HCT116 (cell line): ENCODE data around the gene OSTM1. TPM values are rescaled to one million over a fixed set of nuclear protein-coding genes. Genes with fewer than 3 reads are reported as not detected.

Experiments
- ATAC-seq: fragments of 200-7000 bp; cut with Tn5 transposase; 2 replicates; pipeline ENCODE4 v1.9.1; 2020; ENCODE audit warnings: mild to moderate bottlenecking, moderate library complexity
- BruUV-seq: library from RNA; stranded (reverse); fragments of 400-500 nt; replicated peaks from 2 replicates; lab custom pipeline; 2021; lab: Mats Ljungman, UMichigan
- CTCF ChIA-PET: fragments of 300-600 bp; sonication (Branson Sonifier 250); formaldehyde crosslinking; loops from one replicate; lab custom pipeline; 2021; ENCODE audit warnings: antibody characterized with exemption; lab: Charles Lee
- POLR2A ChIA-PET: fragments of 300-600, 350-600 bp; sonication (Branson Sonifier 250); formaldehyde crosslinking; loops from one replicate; lab custom pipeline; 2021; ENCODE audit warnings: antibody characterized with exemption; lab: Charles Lee
- RAD21 ChIA-PET, 2 experiments: fragments of 300-600 bp; sonication (Branson Sonifier 250); formaldehyde crosslinking; loops; one replicate each; lab custom pipeline; 2023; ENCODE audit warnings: low total read pairs in 2 of 2; ENCODE audit not compliant: uncharacterized antibody in 2 of 2, unreplicated experiment in 2 of 2, low non-redundant PET in 1 of 2; lab: Charles Lee
- DNase-seq: peaks from one replicate; pipeline ENCODE4 v3.0.0-alpha.2; 2010; ENCODE audit warnings: low read depth, low spot score
- H2AFZ ChIP-seq: fragments of 200-600 bp; shearing (Covaris generic), sonication (generic); 2 replicates; pipeline ENCODE4 v1.6.1; 2017; ENCODE audit warnings: low read depth, mixed run types, mixed read lengths, antibody characterized with exemption, low read length; ENCODE audit not compliant: poor library complexity, severe bottlenecking
- H3K27ac ChIP-seq: 2 replicates; pipeline ENCODE4 v1.5.1; 2012; ENCODE audit warnings: low read depth, low read length
- H3K27me3 ChIP-seq: fragments of 200-600 bp; sonication (generic); 2 replicates; pipeline ENCODE4 v1.6.1; 2016; ENCODE audit warnings: mixed run types, low read length, mixed read lengths; ENCODE audit not compliant: insufficient read depth
- H3K36me3 ChIP-seq, 2 experiments: fragments of 200-500 bp in 1 of 2; fragments of 200-600 bp in 1 of 2; sonication (Bioruptor generic) in 1 of 2; sonication (generic) in 1 of 2; 2 replicates each; pipeline versions ENCODE4 v1.5.1 to v1.6.1; 2014 to 2016; ENCODE audit warnings: low read length in 2 of 2, inconsistent platforms in 1 of 2, mixed read lengths in 1 of 2, mixed run types in 1 of 2; ENCODE audit not compliant: insufficient read depth in 2 of 2, control insufficient read depth in 1 of 2
- H3K4me1 ChIP-seq, 2 experiments: fragments of 200-600 bp in 1 of 2; sonication (generic) in 1 of 2; 2 replicates each; pipeline versions ENCODE4 v1.5.1 to v1.6.1; 2012 to 2017; ENCODE audit warnings: low read length in 2 of 2, inconsistent platforms in 1 of 2, mild to moderate bottlenecking in 1 of 2, mixed read lengths in 1 of 2, mixed run types in 1 of 2, moderate library complexity in 1 of 2; ENCODE audit not compliant: insufficient read depth in 2 of 2, control insufficient read depth in 1 of 2
- H3K4me2 ChIP-seq: fragments of 200-600 bp; sonication (generic); 2 replicates; pipeline ENCODE4 v1.6.1; 2017; ENCODE audit warnings: mixed run types, low read length, mixed read lengths
- H3K4me3 ChIP-seq, 2 experiments: fragments of 200-600 bp in 1 of 2; sonication (generic) in 1 of 2; replicated peaks in 1 of 2; 2 replicates each; pipeline ENCODE4 v1.5.1; 2011 to 2016; ENCODE audit warnings: low read length in 2 of 2, control low read depth in 1 of 2, low read depth in 1 of 2, mild to moderate bottlenecking in 1 of 2, mixed read lengths in 1 of 2, mixed run types in 1 of 2
- H3K79me2 ChIP-seq: fragments of 200-600 bp; sonication (generic); 2 replicates; pipeline ENCODE4 v1.6.1; 2017; ENCODE audit warnings: mild to moderate bottlenecking, mixed run types, low read length, moderate library complexity, mixed read lengths; ENCODE audit not compliant: insufficient read depth
- H3K9ac ChIP-seq: fragments of 200-600 bp; sonication (generic); 2 replicates; pipeline ENCODE4 v1.6.1; 2016; ENCODE audit warnings: low read length, mixed read lengths
- H3K9me2 ChIP-seq: fragments of 200-600 bp; sonication (generic), shearing (Covaris generic); 2 replicates; pipeline ENCODE4 v1.6.1; 2017; ENCODE audit warnings: mixed run types, mild to moderate bottlenecking, moderate library complexity; ENCODE audit not compliant: insufficient read depth
- H3K9me3 ChIP-seq, 2 experiments: fragments of 200-500 bp in 1 of 2; fragments of 200-600 bp in 1 of 2; sonication (Bioruptor generic) in 1 of 2; sonication (generic) in 1 of 2; 2 replicates each; pipeline ENCODE4 v1.6.1; 2014 to 2017; ENCODE audit warnings: low read length in 2 of 2, mixed read lengths in 2 of 2, inconsistent platforms in 1 of 2, low read depth in 1 of 2, mild to moderate bottlenecking in 1 of 2, mixed run types in 1 of 2, moderate library complexity in 1 of 2; ENCODE audit not compliant: control insufficient read depth in 1 of 2, insufficient read depth in 1 of 2
- H4K20me1 ChIP-seq: fragments of 200-600 bp; sonication (generic), shearing (Covaris generic); 2 replicates; pipeline ENCODE4 v1.6.1; 2017; ENCODE audit warnings: mixed run types, mild to moderate bottlenecking, moderate library complexity; ENCODE audit not compliant: insufficient read depth
- ATF3 ChIP-seq: IDR thresholded peaks from 2 replicates; pipeline ENCODE4 v1.6.1; 2012
- CBX3 ChIP-seq: IDR thresholded peaks from 2 replicates; pipeline ENCODE4 v1.6.1; 2012; ENCODE audit warnings: low read depth
- CEBPB ChIP-seq: IDR thresholded peaks from 2 replicates; pipeline ENCODE4 v1.6.1; 2012; ENCODE audit warnings: low read depth
- EZH2phosphoT487 ChIP-seq: fragments of 200-600 bp; IDR thresholded peaks from 2 replicates; pipeline ENCODE4 v1.6.1; 2018; ENCODE audit warnings: antibody characterized with exemption, borderline replicate concordance
- FOSL1 ChIP-seq: IDR thresholded peaks from 2 replicates; pipeline ENCODE4 v1.6.1; 2012; ENCODE audit warnings: low read depth
- JUND ChIP-seq: IDR thresholded peaks from 2 replicates; pipeline ENCODE4 v1.6.1; 2012
- POLR2A ChIP-seq: IDR thresholded peaks from 2 replicates; pipeline ENCODE4 v1.7.0; 2011; ENCODE audit warnings: borderline replicate concordance; ENCODE audit not compliant: insufficient read depth, insufficient read length; ENCODE audit errors: extremely low read depth
- POLR2AphosphoS5 ChIP-seq: IDR thresholded peaks from 2 replicates; pipeline ENCODE4 v1.6.1; 2011; ENCODE audit warnings: mild to moderate bottlenecking, low read depth, low read length, moderate library complexity
- RAD21 ChIP-seq: IDR thresholded peaks from 2 replicates; pipeline ENCODE4 v1.6.1; 2012; ENCODE audit warnings: low read depth, mild to moderate bottlenecking
- SIN3A ChIP-seq: IDR thresholded peaks from 2 replicates; pipeline ENCODE4 v1.6.1; 2012; ENCODE audit warnings: low read depth
- SRF ChIP-seq: IDR thresholded peaks from 2 replicates; pipeline ENCODE4 v1.6.1; 2012; ENCODE audit warnings: low read depth
- YY1 ChIP-seq: IDR thresholded peaks from 2 replicates; pipeline ENCODE4 v1.6.1; 2011; ENCODE audit warnings: low read length, low read depth, moderate library complexity, mild to moderate bottlenecking; ENCODE audit not compliant: insufficient replicate concordance; ENCODE audit errors: extremely low read depth
- intact Hi-C: fragments of 100-400 bp; cut with micrococcal nuclease; formaldehyde crosslinking; loops from 2 replicates; pipeline ENCODE4 v1.10.0; 2022
- total RNA-seq: library from RNA; stranded (reverse); gene quantifications from one replicate; pipeline ENCODE4 v1.2.1, GENCODE V29; 2021; ENCODE audit not compliant: unreplicated experiment
- TF ChIP-seq, protein P1 (sequence below), 3 experiments: fragments of 200-600 bp in 1 of 3; sonication (generic) in 1 of 3; IDR thresholded peaks in 2 of 3; conservative IDR thresholded peaks in 1 of 3; 2 replicates each; pipeline ENCODE4 v1.5.1; 2012 to 2017; ENCODE audit warnings: low read depth in 2 of 3, low read length in 2 of 3, antibody characterized with exemption in 1 of 3, borderline replicate concordance in 1 of 3, control low read depth in 1 of 3, mild to moderate bottlenecking in 1 of 3, mixed read lengths in 1 of 3, mixed run types in 1 of 3, moderate library complexity in 1 of 3; ENCODE audit not compliant: insufficient read depth in 1 of 3

OSTM1 gene
- total RNA-seq, 1 experiment from 2014 or later, result 11.2 TPM

DNA sequence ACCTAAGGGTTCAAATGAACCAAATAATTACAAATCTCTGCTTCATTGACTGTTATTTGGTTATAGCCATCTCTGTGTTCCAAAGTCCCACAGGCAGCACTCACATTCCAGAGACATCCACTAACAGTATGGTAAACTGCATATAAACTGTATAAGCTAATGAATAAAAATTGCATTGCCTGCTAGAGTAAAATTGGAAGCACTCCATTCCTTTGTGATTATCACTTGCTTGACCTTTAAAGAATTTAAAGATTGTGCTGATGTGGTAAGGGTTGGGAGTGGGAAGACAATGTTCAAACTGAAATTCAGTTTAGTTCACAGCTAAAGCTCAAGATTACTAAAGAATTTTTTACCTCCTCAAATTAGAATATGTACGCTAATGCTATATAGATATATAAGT lies 31.0 kb upstream of the OSTM1 start:
- Histone ChIP-seq H3K9me2 (no peaks in the 10 kb centered on the region), H3K27me3 (no peaks in the 10 kb centered on the region), H3K9ac (no peak overlapping the region), H3K27ac (no peak overlapping the region), H3K36me3 (no peaks in the 10 kb centered on the region), H3K79me2 (no peaks in the 10 kb centered on the region), H3K9me3 (no peaks in the 10 kb centered on the region), H3K4me3 (no peak overlapping the region), H3K4me1 (peaks cover 0 to 5% of the 10 kb centered on the region in 2 experiments; a peak in 2 of 4 replicates), H4K20me1 (no peaks in the 10 kb centered on the region), H2AFZ (no peak overlapping the region), H3K4me2 (no peak overlapping the region)
- ATAC-seq (no peak), DNase-seq (no peak)
- ChIA-PET CTCF (interaction anchor here (1.0 kb wide), 1 partner anchor 386 kb away, joined by 4 read pairs; no protein-coding TSS in a partner anchor), RAD21 (no interaction called here), POLR2A (no interaction called here)
- BruUV-seq, result no TSS peak
- no peak for TF ChIP-seq YY1
- TF ChIP-seq RAD21, result no peak
- TF ChIP-seq EZH2phosphoT487, result no peak
- no peak for TF ChIP-seq ATF3
- TF ChIP-seq SIN3A, result no peak
- TF ChIP-seq POLR2A, result no peak
- no peak for TF ChIP-seq SRF
- no peak for TF ChIP-seq FOSL1
- TF ChIP-seq CBX3, result no peak
- no peak for TF ChIP-seq JUND
- TF ChIP-seq CEBPB, result no peak
- no peak for TF ChIP-seq POLR2AphosphoS5
- TF ChIP-seq, protein P1, sequence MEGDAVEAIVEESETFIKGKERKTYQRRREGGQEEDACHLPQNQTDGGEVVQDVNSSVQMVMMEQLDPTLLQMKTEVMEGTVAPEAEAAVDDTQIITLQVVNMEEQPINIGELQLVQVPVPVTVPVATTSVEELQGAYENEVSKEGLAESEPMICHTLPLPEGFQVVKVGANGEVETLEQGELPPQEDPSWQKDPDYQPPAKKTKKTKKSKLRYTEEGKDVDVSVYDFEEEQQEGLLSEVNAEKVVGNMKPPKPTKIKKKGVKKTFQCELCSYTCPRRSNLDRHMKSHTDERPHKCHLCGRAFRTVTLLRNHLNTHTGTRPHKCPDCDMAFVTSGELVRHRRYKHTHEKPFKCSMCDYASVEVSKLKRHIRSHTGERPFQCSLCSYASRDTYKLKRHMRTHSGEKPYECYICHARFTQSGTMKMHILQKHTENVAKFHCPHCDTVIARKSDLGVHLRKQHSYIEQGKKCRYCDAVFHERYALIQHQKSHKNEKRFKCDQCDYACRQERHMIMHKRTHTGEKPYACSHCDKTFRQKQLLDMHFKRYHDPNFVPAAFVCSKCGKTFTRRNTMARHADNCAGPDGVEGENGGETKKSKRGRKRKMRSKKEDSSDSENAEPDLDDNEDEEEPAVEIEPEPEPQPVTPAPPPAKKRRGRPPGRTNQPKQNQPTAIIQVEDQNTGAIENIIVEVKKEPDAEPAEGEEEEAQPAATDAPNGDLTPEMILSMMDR (IDR thresholded peaks at IDR 0.05 in 2 of 3, conservative IDR thresholded peaks at IDR 0.05 in 1 of 3; ENCODE audit: borderline replicate concordance in 1 of 3, insufficient read depth in 1 of 3, low read depth in 2 of 3, low read length in 2 of 3), result no peak
- intact Hi-C loops, result loop anchor here (10.0 kb wide), 1 partner anchor 969 kb away; no protein-coding TSS in a partner anchor
